ENCODE results near the gene RBP3. TPM values are rescaled to one million over a fixed set of nuclear protein-coding genes. Genes with fewer than 3 reads are reported as not detected.

The RBP3 gene
- total and polyA plus RNA-seq, 8 donors, result not detected

DNA sequence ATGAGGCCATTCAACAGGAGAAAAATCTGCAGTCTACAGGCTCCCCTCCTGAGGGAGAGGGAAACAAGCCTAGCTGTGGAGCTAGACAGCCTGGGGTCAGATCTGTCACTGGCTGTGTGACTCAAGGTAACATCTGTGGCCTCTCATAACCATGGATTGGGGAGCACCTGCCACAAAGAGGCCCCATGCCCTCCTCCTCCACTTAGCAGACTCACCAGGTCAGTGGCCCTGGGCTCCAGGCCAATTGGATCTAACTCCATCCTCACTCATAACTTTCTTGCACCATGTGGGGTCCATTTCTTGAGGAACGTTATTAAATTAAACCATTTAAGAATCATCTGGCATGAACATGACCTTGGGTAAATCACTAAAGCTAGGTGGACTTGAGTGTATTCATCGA lies 46.3 kb upstream of the RBP3 start:
- 74 to 84% (median 76%) methylated on average over 2 of the region's 2 CpGs for WGBS, 5 donors
- no peak for DNase-seq
- H3K4me1 ChIP-seq, result peaks cover 12 to 20% (median 17%) of the 10 kb centered on the region in 4 donors
- intact Hi-C loops (cut with DNase I; ENCODE audit: low total_unique reads), result no loop called here
- TF ChIP-seq POLR2A (IDR thresholded peaks at IDR 0.05) (no peak), EP300 (IDR thresholded peaks at IDR 0.05) (no peak), CTCF (IDR thresholded peaks at IDR 0.05) (no peak)
- H3K4me3 ChIP-seq, result no peak overlapping the region
- H3K36me3 ChIP-seq, result no peaks in the 10 kb centered on the region
- no peaks in the 10 kb centered on the region for H3K9me3 ChIP-seq
- H3K27ac ChIP-seq, result no peak overlapping the region
- H3K27me3 ChIP-seq, result peaks cover 3 to 73% (median 32%) of the 10 kb centered on the region in 3 donors

GRCh38 chr10:47303105-47303504 lies 45.1 kb upstream of the RBP3 start:
- H3K9me3 ChIP-seq, result no peaks in the 10 kb centered on the region
- no peaks in the 10 kb centered on the region for H3K36me3 ChIP-seq
- intact Hi-C loops (cut with DNase I; ENCODE audit: low total_unique reads), result no loop called here
- 84 to 92% (median 88%) methylated on average over 7 of the region's 7 CpGs for WGBS, 5 donors
- H3K4me3 ChIP-seq, result no peak overlapping the region
- DNase-seq, result no peak
- no peak overlapping the region for H3K27ac ChIP-seq
- H3K27me3 ChIP-seq, result peaks cover 3 to 82% (median 28%) of the 10 kb centered on the region in 3 donors
- peaks cover 12 to 19% (median 17%) of the 10 kb centered on the region in 4 donors for H3K4me1 ChIP-seq
- TF ChIP-seq EP300 (IDR thresholded peaks at IDR 0.05) (no peak), POLR2A (IDR thresholded peaks at IDR 0.05) (no peak), POLR2AphosphoS5 (IDR thresholded peaks at IDR 0.05) (no peak), CTCF (IDR thresholded peaks at IDR 0.05) (no peak)

DNA sequence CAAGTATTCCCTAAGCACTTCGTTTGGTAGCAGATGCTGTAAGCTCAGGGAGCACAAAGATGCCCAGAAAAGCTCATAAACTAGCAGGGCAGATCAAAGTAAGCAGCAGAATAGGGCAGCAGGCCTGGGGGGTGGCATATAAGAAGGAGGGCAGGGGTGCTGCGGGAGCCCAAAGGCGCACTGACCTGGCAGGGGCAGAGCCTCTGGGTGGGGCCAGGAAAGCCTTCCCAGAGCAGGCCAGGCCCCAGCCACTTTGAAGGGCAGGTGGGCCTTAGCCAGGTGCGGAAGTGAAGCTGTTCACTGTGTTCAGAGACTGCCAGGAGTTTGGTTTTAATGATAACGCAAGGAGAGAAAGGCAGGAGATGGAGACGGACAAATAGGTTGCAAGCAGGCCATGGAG lies 44.3 kb upstream of the RBP3 start:
- Histone ChIP-seq H3K27ac (no peak overlapping the region), H3K27me3 (peaks cover 3 to 79% (median 28%) of the 10 kb centered on the region in 3 donors), H3K4me3 (no peak overlapping the region), H3K9me3 (no peaks in the 10 kb centered on the region), H3K4me1 (peaks cover 12 to 18% (median 17%) of the 10 kb centered on the region in 4 donors), H3K36me3 (no peaks in the 10 kb centered on the region)
- WGBS, 5 donors, result 82 to 88% (median 83%) methylated on average over 6 of the region's 6 CpGs
- TF ChIP-seq POLR2A (IDR thresholded peaks at IDR 0.05), result no peak
- TF ChIP-seq POLR2AphosphoS5 (IDR thresholded peaks at IDR 0.05), result no peak
- TF ChIP-seq EP300 (IDR thresholded peaks at IDR 0.05), result no peak
- TF ChIP-seq CTCF (IDR thresholded peaks at IDR 0.05), result no peak
- intact Hi-C loops (cut with DNase I; ENCODE audit: low total_unique reads), result no loop called here
- DNase-seq, result no peak

- H3K4me1 ChIP-seq, result peaks cover 3 to 8% (median 5%) of the 10 kb centered on the region in 4 donors
Measured at GRCh38 chr10:47305566-47305965, 42.6 kb upstream of the RBP3 start.

More at GRCh38 chr10:47305566-47305965, 42.6 kb upstream of the RBP3 start:
- Histone ChIP-seq H3K27ac (no peak overlapping the region), H3K27me3 (peaks cover 0 to 63% (median 15%) of the 10 kb centered on the region in 3 donors), H3K4me3 (no peak overlapping the region), H3K9me3 (no peaks in the 10 kb centered on the region), H3K36me3 (no peaks in the 10 kb centered on the region)
- 28 to 51% (median 47%) methylated on average over 2 of the region's 2 CpGs for WGBS, 5 donors
- DNase-seq, result no peak
- TF ChIP-seq POLR2AphosphoS5 (IDR thresholded peaks at IDR 0.05) (no peak), POLR2A (IDR thresholded peaks at IDR 0.05) (no peak), CTCF (IDR thresholded peaks at IDR 0.05) (no peak), EP300 (IDR thresholded peaks at IDR 0.05) (no peak)
- intact Hi-C loops (cut with DNase I; ENCODE audit: low total_unique reads), result no loop called here

Measured in stomach (tissue), 9 donors.